Epithelial cell of prostate (primary cell): Measurements from ENCODE around the gene C19orf25.
A peak's percentile ranks its signal among the peaks of the same experiment; 100 is the strongest.
"Not testable (repeated sequence)": the region's sequence is repeated elsewhere in the genome, so short reads cannot be mapped to it uniquely, and the experiment has no call there.

Experiments
- DNase-seq: peaks from one replicate; pipeline ENCODE4 v3.0.0-alpha.2; 2011; ENCODE audit warnings: low read depth, low spot score
- H3K27ac ChIP-seq: fragments of 450-650 bp; 2 replicates; pipeline ENCODE4 v1.5.1; 2017; ENCODE audit warnings: mild to moderate bottlenecking

Gene C19orf25

GRCh38 chr19:1483131-1483978, 4.3 kb upstream of the C19orf25 start:
- H3K27ac ChIP-seq, result no peak overlapping the region
- no peak for DNase-seq

GRCh38 chr19:1482361-1483130, 3.5 kb upstream of the C19orf25 start:
- DNase-seq, result no peak
- no peak overlapping the region for H3K27ac ChIP-seq

- no peak overlapping the region for H3K27ac ChIP-seq
- no peak for DNase-seq
Measured at GRCh38 chr19:1481893-1482360, 2.9 kb upstream of the C19orf25 start.

- DNase-seq, result no peak
- H3K27ac ChIP-seq, result no peak overlapping the region
Measured at GRCh38 chr19:1481224-1481892, 2.3 kb upstream of the C19orf25 start.

- DNase-seq, H3K27ac ChIP-seq: not testable (repeated sequence)
Measured at GRCh38 chr19:1477056-1477455, 2.0 kb downstream of the C19orf25 start.

GRCh38 chr19:1475751-1476437, 3.1 kb downstream of the C19orf25 start:
- no peak for DNase-seq
- no peak overlapping the region for H3K27ac ChIP-seq

GRCh38 chr19:1474765-1475351, 4.2 kb downstream of the C19orf25 start:
- DNase-seq, result no peak
- H3K27ac ChIP-seq, result no peak overlapping the region

GRCh38 chr19:1474011-1474764, 4.8 kb downstream of the C19orf25 start:
- DNase-seq, result no peak
- H3K27ac ChIP-seq, result no peak overlapping the region

- no peak overlapping the region for H3K27ac ChIP-seq
- DNase-seq, result no peak
Measured at GRCh38 chr19:1473085-1473851, 5.7 kb downstream of the C19orf25 start.

GRCh38 chr19:1472231-1473084, 6.6 kb downstream of the C19orf25 start:
- no peak for DNase-seq
- no peak overlapping the region for H3K27ac ChIP-seq

GRCh38 chr19:1471515-1472160, 7.4 kb downstream of the C19orf25 start:
- DNase-seq, result no peak
- H3K27ac ChIP-seq, result no peak overlapping the region

GRCh38 chr19:1471010-1471514, 8.0 kb downstream of the C19orf25 start:
- no peak for DNase-seq
- no peak overlapping the region for H3K27ac ChIP-seq

GRCh38 chr19:1470305-1471009, 8.6 kb downstream of the C19orf25 start:
- DNase-seq, result no peak
- peak overlapping the region; percentile 12 for H3K27ac ChIP-seq

GRCh38 chr19:1470055-1470304, 9.0 kb downstream of the C19orf25 start:
- no peak for DNase-seq
- peak overlapping the region; percentile 12 for H3K27ac ChIP-seq

GRCh38 chr19:1469255-1470054, 9.6 kb downstream of the C19orf25 start:
- DNase-seq, result no peak
- H3K27ac ChIP-seq, result peak overlapping the region; percentile 12

GRCh38 chr19:1468821-1469254, 10.2 kb downstream of the C19orf25 start:
- no peak for DNase-seq
- H3K27ac ChIP-seq, result no peak overlapping the region
